HL-60 (cell line): ENCODE data around the gene SLC22A12.
A peak's percentile ranks its signal among the peaks of the same experiment; 100 is the strongest.

Experiments
- DNase-seq, 2 experiments: peaks; one replicate each; pipeline ENCODE4 v3.0.0-alpha.2; 2010 to 2020; ENCODE audit warnings: low read depth in 1 of 2, low spot score in 1 of 2
- H3K27ac ChIP-seq: fragments of 250-450 bp; sonication (Bioruptor Pico); replicated peaks from 2 replicates; pipeline ENCODE4 v1.5.1; 2020; ENCODE audit warnings: mild to moderate bottlenecking, moderate library complexity
- H3K27me3 ChIP-seq: fragments of 250-450 bp; sonication (Bioruptor Pico); 2 replicates; pipeline ENCODE4 v1.5.1; 2021; ENCODE audit warnings: mild to moderate bottlenecking, moderate library complexity; ENCODE audit not compliant: insufficient read depth, poor library complexity, severe bottlenecking
- H3K4me3 ChIP-seq: replicated peaks from 2 replicates; pipeline ENCODE4 v1.5.1; 2011; ENCODE audit warnings: mild to moderate bottlenecking, control low read depth, low read length; ENCODE audit not compliant: insufficient read depth
- GABPA ChIP-seq: IDR thresholded peaks from 2 replicates; pipeline ENCODE4 v1.6.1; 2012; ENCODE audit warnings: low read depth
- POLR2AphosphoS5 ChIP-seq: IDR thresholded peaks from 2 replicates; pipeline ENCODE4 v1.6.1; 2012; ENCODE audit warnings: low read depth
- REST ChIP-seq: IDR thresholded peaks from 2 replicates; pipeline ENCODE4 v1.6.1; 2012; ENCODE audit warnings: low read depth; ENCODE audit not compliant: insufficient replicate concordance
- SPI1 ChIP-seq: IDR thresholded peaks from 2 replicates; pipeline ENCODE4 v1.6.1; 2012; ENCODE audit warnings: low read depth, mild to moderate bottlenecking, borderline replicate concordance
- TF ChIP-seq, protein P1 (sequence below): IDR thresholded peaks from one replicate; pipeline ENCODE4 v1.5.1; 2011; ENCODE audit warnings: low read length, control low read depth, inconsistent platforms; ENCODE audit not compliant: insufficient read depth

Gene SLC22A12

DNA sequence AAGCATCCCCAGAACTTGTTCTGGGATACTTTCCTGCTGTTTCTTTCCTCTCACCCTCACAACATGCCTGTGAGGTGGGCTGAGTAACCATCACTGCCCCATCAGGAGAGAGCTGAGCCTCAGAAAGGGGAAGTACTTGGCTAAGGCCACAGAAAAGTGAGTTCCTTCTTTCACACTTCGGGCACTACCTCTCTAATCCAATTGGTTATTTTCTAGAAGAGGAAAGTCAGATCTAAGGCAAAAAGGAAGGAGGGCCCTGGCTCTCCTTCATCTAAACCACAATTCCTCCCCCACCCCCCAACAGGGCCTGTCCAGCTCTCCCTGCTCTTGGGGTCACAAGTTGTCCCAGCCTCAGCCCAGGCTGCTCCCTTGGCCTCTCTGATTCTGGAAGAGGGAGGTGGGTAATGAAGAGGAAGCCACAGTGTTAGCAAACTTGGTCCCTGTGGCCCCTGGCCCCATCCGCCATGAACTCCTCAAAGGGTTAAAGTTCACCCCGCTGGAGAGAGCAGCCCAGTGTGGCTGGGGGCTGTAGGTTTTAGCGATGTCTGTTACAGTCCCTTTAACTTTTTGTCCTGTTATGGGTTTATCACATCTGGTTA lies 34.0 kb downstream of the SLC22A12 start:
- Histone ChIP-seq H3K27ac (peak overlapping the region; percentile 69), H3K4me3 (no peak overlapping the region), H3K27me3 (no peaks in the 10 kb centered on the region)
- peak; percentile 75 to 87 for DNase-seq
- TF ChIP-seq REST (no peak), SPI1 (peak; percentile 94), POLR2AphosphoS5 (no peak)

GRCh38 chr11:64626637-64627036 lies 35.6 kb downstream of the SLC22A12 start:
- Histone ChIP-seq H3K4me3 (no peak overlapping the region), H3K27ac (no peak overlapping the region), H3K27me3 (no peaks in the 10 kb centered on the region)
- no peak for DNase-seq
- TF ChIP-seq REST: no peak
- TF ChIP-seq, protein P1, sequence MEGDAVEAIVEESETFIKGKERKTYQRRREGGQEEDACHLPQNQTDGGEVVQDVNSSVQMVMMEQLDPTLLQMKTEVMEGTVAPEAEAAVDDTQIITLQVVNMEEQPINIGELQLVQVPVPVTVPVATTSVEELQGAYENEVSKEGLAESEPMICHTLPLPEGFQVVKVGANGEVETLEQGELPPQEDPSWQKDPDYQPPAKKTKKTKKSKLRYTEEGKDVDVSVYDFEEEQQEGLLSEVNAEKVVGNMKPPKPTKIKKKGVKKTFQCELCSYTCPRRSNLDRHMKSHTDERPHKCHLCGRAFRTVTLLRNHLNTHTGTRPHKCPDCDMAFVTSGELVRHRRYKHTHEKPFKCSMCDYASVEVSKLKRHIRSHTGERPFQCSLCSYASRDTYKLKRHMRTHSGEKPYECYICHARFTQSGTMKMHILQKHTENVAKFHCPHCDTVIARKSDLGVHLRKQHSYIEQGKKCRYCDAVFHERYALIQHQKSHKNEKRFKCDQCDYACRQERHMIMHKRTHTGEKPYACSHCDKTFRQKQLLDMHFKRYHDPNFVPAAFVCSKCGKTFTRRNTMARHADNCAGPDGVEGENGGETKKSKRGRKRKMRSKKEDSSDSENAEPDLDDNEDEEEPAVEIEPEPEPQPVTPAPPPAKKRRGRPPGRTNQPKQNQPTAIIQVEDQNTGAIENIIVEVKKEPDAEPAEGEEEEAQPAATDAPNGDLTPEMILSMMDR: no peak
- TF ChIP-seq POLR2AphosphoS5: no peak
- no peak for TF ChIP-seq GABPA
- no peak for TF ChIP-seq SPI1

DNA sequence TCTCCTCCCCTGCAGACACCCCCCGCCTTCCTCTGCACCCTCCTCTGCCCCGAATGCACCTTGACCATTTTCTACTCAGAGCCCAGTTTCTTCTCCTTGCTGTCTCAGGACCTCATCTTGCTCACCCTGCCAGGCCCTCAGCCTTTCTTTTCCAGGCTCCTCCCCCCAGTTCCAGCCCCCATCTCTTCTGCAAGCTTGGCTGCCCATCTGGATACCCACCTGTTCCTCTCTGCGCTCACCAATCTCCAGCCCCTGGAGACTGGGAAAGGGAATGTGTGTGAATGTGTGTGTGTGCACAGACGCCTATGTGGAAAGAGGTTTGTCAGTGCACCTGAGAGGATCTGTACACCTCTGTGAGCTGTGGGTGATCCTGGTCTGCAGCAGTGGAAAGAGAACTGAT lies 36.4 kb downstream of the SLC22A12 start:
- Histone ChIP-seq H3K4me3 (no peak overlapping the region), H3K27ac (no peak overlapping the region), H3K27me3 (no peaks in the 10 kb centered on the region)
- DNase-seq: no peak
- no peak for TF ChIP-seq SPI1
- TF ChIP-seq GABPA: no peak
- TF ChIP-seq POLR2AphosphoS5: no peak
- TF ChIP-seq, protein P1: no peak
- no peak for TF ChIP-seq REST
